ENCODE data around the gene SEMA3C. TPM values are rescaled to one million over a fixed set of nuclear protein-coding genes. Genes with fewer than 3 reads are reported as not detected.

Gene SEMA3C
- polyA plus RNA-seq, 1 experiment, result 64.1 TPM

DNA sequence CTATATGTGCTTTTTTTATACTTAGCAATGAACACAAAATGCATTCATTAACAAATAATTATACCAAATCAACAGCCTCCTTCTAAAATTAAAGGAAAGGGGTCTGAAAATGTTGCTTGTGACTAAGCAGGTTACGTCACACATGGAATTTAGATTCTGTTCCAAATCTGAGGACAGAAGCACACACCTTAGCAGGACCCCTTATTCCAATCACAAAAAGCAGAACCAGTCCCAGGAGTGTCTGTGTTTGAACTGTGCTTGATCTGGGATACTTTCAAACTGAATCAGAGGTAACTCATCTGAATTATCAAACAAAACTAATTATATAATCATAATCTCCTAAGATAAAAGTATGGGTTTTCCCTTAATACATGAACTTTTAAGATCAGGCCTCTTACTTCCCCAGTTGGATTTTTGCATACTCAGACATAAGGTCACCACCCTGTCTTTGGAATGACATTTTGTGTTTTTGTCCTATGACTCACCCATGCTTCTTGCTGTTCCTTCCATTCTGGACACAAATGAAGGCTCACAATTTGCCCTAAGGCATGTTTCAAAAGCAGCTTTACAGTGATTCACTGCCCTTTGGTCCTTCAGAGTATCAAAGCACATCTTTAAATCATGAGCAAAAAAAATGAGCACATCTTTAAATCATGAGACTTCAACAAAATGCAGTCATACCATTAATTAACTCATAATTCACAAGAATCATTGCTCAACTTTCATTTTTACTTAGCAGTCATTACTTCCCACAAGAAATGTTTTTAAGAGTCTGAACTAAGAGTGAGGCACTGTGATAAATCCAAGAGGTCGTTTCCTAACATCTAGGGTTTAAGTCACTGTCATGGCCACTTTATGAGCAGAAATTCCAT lies 35.5 kb downstream of the SEMA3C start:
- ChIA-PET POLR2A (interaction anchor here (0.5 to 0.9 kb wide), 3 partner anchors 41 to 284 kb away, joined by 3 read pairs; no protein-coding TSS in a partner anchor), CTCF (interaction anchor here (1.2 kb wide), 1 partner anchor 75 kb away, joined by 3 read pairs; no protein-coding TSS in a partner anchor)
- TF ChIP-seq, protein P1, sequence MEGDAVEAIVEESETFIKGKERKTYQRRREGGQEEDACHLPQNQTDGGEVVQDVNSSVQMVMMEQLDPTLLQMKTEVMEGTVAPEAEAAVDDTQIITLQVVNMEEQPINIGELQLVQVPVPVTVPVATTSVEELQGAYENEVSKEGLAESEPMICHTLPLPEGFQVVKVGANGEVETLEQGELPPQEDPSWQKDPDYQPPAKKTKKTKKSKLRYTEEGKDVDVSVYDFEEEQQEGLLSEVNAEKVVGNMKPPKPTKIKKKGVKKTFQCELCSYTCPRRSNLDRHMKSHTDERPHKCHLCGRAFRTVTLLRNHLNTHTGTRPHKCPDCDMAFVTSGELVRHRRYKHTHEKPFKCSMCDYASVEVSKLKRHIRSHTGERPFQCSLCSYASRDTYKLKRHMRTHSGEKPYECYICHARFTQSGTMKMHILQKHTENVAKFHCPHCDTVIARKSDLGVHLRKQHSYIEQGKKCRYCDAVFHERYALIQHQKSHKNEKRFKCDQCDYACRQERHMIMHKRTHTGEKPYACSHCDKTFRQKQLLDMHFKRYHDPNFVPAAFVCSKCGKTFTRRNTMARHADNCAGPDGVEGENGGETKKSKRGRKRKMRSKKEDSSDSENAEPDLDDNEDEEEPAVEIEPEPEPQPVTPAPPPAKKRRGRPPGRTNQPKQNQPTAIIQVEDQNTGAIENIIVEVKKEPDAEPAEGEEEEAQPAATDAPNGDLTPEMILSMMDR (IDR thresholded peaks at IDR 0.05; ENCODE audit: insufficient read depth, low read depth, low read length), result no peak
- no peak overlapping the region for H3K4me3 ChIP-seq (ENCODE audit: low read depth, low read length)
- H3K36me3 ChIP-seq (ENCODE audit: control insufficient read depth, insufficient read depth, low read length), result no peaks in the 10 kb centered on the region; the same call in 1 of the 2 replicates
- H3K27me3 ChIP-seq (ENCODE audit: control insufficient read depth, insufficient read depth, low read length), result no peaks in the 10 kb centered on the region
- peak; percentile 100 for DNase-seq (ENCODE audit: low read depth)

GRCh38 chr7:80882213-80882801 lies 36.5 kb downstream of the SEMA3C start:
- POLR2A ChIA-PET, result no interaction called here
- TF ChIP-seq, protein P1 (IDR thresholded peaks at IDR 0.05; ENCODE audit: insufficient read depth, low read depth, low read length), result no peak
- H3K27me3 ChIP-seq (ENCODE audit: control insufficient read depth, insufficient read depth, low read length), result no peaks in the 10 kb centered on the region
- CTCF ChIA-PET, result interaction anchor here (0.8 to 1.0 kb wide), 2 partner anchors 102 to 158 kb away, joined by 3 read pairs; no protein-coding TSS in a partner anchor
- H3K4me3 ChIP-seq (ENCODE audit: low read depth, low read length), result no peak overlapping the region
- DNase-seq (ENCODE audit: low read depth), result no peak
- H3K36me3 ChIP-seq (ENCODE audit: control insufficient read depth, insufficient read depth, low read length), result no peaks in the 10 kb centered on the region; the same call in 1 of the 2 replicates

GRCh38 chr7:80881351-80881900 lies 37.4 kb downstream of the SEMA3C start:
- ChIA-PET CTCF (interaction anchor here (0.6 kb wide), 1 partner anchor 410 kb away, joined by 3 read pairs; no protein-coding TSS in a partner anchor), POLR2A (no interaction called here)
- TF ChIP-seq, protein P1 (IDR thresholded peaks at IDR 0.05; ENCODE audit: insufficient read depth, low read depth, low read length), result no peak
- Histone ChIP-seq H3K36me3 (ENCODE audit: control insufficient read depth, insufficient read depth, low read length) (no peaks in the 10 kb centered on the region; the same call in 1 of the 2 replicates), H3K27me3 (ENCODE audit: control insufficient read depth, insufficient read depth, low read length) (no peaks in the 10 kb centered on the region), H3K4me3 (ENCODE audit: low read depth, low read length) (no peak overlapping the region)
- no peak for DNase-seq (ENCODE audit: low read depth)

GRCh38 chr7:80879849-80880248 lies 39.0 kb downstream of the SEMA3C start:
- CTCF ChIA-PET, result interaction anchor here (0.6 to 0.9 kb wide), 2 partner anchors 15 to 848 kb away, joined by 3 read pairs; no protein-coding TSS in a partner anchor
- H3K36me3 ChIP-seq (ENCODE audit: control insufficient read depth, insufficient read depth, low read length), result no peaks in the 10 kb centered on the region; the same call in 1 of the 2 replicates
- POLR2A ChIA-PET, result no interaction called here
- H3K4me3 ChIP-seq (ENCODE audit: low read depth, low read length), result no peak overlapping the region
- no peak for DNase-seq (ENCODE audit: low read depth)
- no peaks in the 10 kb centered on the region for H3K27me3 ChIP-seq (ENCODE audit: control insufficient read depth, insufficient read depth, low read length)
- TF ChIP-seq, protein P1 (IDR thresholded peaks at IDR 0.05; ENCODE audit: insufficient read depth, low read depth, low read length), result no peak

Data from BJ (cell line).